Stimulated activated CD4-positive, alpha-beta T cell treated with anti-CD3 and anti-CD28 coated beads, TNF-alpha, amount 100 ng/mL, for 1 hour (primary cell): ENCODE measurements around the gene SH2D6.

Experiments used
- DNase-seq, 3 donors: peaks; one replicate each; pipeline ENCODE4 v3.0.0-alpha.2; 2020; ENCODE audit warnings: low read depth in 3 of 3, low spot score in 1 of 3

Gene SH2D6

GRCh38 chr2:85421260-85422071 lies 3.0 kb downstream of the SH2D6 start:
- DNase-seq, result no peak

- no peak for DNase-seq
Measured at GRCh38 chr2:85422072-85422457, 3.6 kb downstream of the SH2D6 start.

- no peak for DNase-seq
Measured at GRCh38 chr2:85423525-85423924, 5.0 kb downstream of the SH2D6 start.

- DNase-seq, result no peak
Measured at GRCh38 chr2:85425588-85425987, 7.1 kb downstream of the SH2D6 start.

GRCh38 chr2:85427300-85427835 lies 8.9 kb downstream of the SH2D6 start:
- no peak for DNase-seq

GRCh38 chr2:85428343-85428881 lies 9.9 kb downstream of the SH2D6 start:
- DNase-seq, result no peak

GRCh38 chr2:85429213-85429923 lies 10.9 kb downstream of the SH2D6 start:
- DNase-seq, result no peak

- no peak for DNase-seq
Measured at GRCh38 chr2:85429924-85430289, 11.4 kb downstream of the SH2D6 start.

GRCh38 chr2:85430752-85431569 lies 12.4 kb downstream of the SH2D6 start:
- DNase-seq, result no peak

- DNase-seq, result no peak
Measured at GRCh38 chr2:85431570-85432205, 13.2 kb downstream of the SH2D6 start.

- no peak for DNase-seq
Measured at GRCh38 chr2:85433511-85434089, 15.1 kb downstream of the SH2D6 start.

- no peak for DNase-seq
Measured at GRCh38 chr2:85434696-85435095, 16.2 kb downstream of the SH2D6 start.

GRCh38 chr2:85435220-85435958 lies 16.9 kb downstream of the SH2D6 start:
- no peak for DNase-seq

GRCh38 chr2:85435981-85436835 lies 17.7 kb downstream of the SH2D6 start:
- DNase-seq, result no peak

GRCh38 chr2:85436836-85437487 lies 18.4 kb downstream of the SH2D6 start:
- DNase-seq, result no peak

- DNase-seq, result peak; percentile 28 to 60 (median 43)
Measured at GRCh38 chr2:85437488-85438200, 19.1 kb downstream of the SH2D6 start.

GRCh38 chr2:85438201-85439024 lies 19.9 kb downstream of the SH2D6 start:
- no peak for DNase-seq
